H1 (cell line): Measurements from ENCODE around the gene BMERB1. TPM values are rescaled to one million over a fixed set of nuclear protein-coding genes. Genes with fewer than 3 reads are reported as not detected.

Experiments used
- CBX8 ChIP-seq: fragments of 300-800, 300-1000 bp; sonication (generic); IDR thresholded peaks from 2 replicates; pipeline ENCODE4 v1.7.1; 2016; ENCODE audit warnings: low read depth, low read length, borderline replicate concordance
- EP300 ChIP-seq, 2 experiments: IDR thresholded peaks; 1 replicate in 1 of 2; 2 replicates in 1 of 2; pipeline ENCODE4 v1.6.1; 2011 to 2012; ENCODE audit warnings: low read depth in 2 of 2, low read length in 2 of 2, mild to moderate bottlenecking in 2 of 2, borderline replicate concordance in 1 of 2, inconsistent platforms in 1 of 2, moderate library complexity in 1 of 2
- KDM4A ChIP-seq: IDR thresholded peaks from one replicate; pipeline ENCODE4 v1.7.1; 2012; ENCODE audit warnings: low read depth, mild to moderate bottlenecking, moderate library complexity, low read length, inconsistent platforms; ENCODE audit not compliant: severe bottlenecking
- RNF2 ChIP-seq: fragments of 200-900, 300-1000 bp; sonication (generic); IDR thresholded peaks from 2 replicates; pipeline ENCODE4 v1.7.1; 2016; ENCODE audit warnings: borderline replicate concordance, low read depth, mild to moderate bottlenecking, antibody characterized with exemption, low read length; ENCODE audit not compliant: poor library complexity, severe bottlenecking; ENCODE audit errors: missing control alignments
- TCF12 ChIP-seq: IDR thresholded peaks from 2 replicates; pipeline ENCODE4 v1.6.1; 2011; ENCODE audit warnings: low read depth, mild to moderate bottlenecking, low read length
- polyA plus RNA-seq, 7 experiments: library from polyadenylated mRNA; depleted of rRNA in 3 of 7; stranded (reverse) in 5 of 7; unstranded in 2 of 7; fragments of >200 nt in 5 of 7; fragments of 200-250 nt in 2 of 7; gene quantifications; 1 replicate in 5 of 7; 2 replicates in 1 of 7; 4 replicates in 1 of 7; pipeline versions ENCODE4 v1.2.1 to v1.2.3, GENCODE V29; 2011 to 2013; ENCODE audit warnings: missing spikeins in 2 of 7, mixed read lengths in 2 of 7
- total RNA-seq: library from RNA; stranded (reverse); fragmentation: NEBNext Ultra II Directional; extraction: Animal tissue kit (Norgen Biotek cat#: 25700); gene quantifications from 2 replicates; pipeline ENCODE4 v1.2.1, GENCODE V29; 2021

Gene BMERB1
- total and polyA plus RNA-seq, 2 of the 8 experiments (the other 6 are each of a cell fraction or from before 2014, with no cell fraction given), result 23.5 to 27.1 TPM

DNA sequence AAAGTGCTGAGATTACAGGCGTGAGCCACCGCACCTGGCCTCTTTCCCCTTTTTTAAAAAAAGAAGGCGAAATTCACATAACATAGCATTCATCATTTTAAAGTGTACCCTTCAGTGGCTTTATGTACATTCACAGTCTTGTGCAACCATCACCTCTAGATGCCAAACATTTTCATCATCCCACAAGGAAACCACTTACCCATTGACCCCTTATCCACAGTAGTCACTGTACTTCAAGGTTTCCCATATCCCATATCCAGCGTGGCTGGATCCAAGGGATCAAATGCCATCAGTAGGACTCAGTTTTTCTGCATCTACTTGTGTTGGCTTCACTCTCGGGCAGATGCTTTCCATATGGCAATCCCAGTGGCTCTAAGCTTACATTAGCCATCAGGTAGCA lies 50.3 kb downstream of the BMERB1 start (continued):
- TF ChIP-seq TCF12, result no peak
- TF ChIP-seq CBX8, result no peak
- no peak for TF ChIP-seq EP300 (IDR thresholded peaks at IDR 0.05; ENCODE audit: borderline replicate concordance in 1 of 2, low read depth in 2 of 2, low read length in 2 of 2)
- no peak for TF ChIP-seq KDM4A
- no peak for TF ChIP-seq RNF2
